Measurements from ENCODE around the gene MYCBP2.
A peak's percentile ranks its signal among the peaks of the same experiment; 100 is the strongest.
"Not testable (repeated sequence)": the region's sequence is repeated elsewhere in the genome, so short reads cannot be mapped to it uniquely, and the experiment has no call there.

Gene MYCBP2

GRCh38 chr13:77335543-77335942 lies 8.6 kb upstream of the MYCBP2 start:
- DNase-seq (ENCODE audit: low spot score): no peak

DNA sequence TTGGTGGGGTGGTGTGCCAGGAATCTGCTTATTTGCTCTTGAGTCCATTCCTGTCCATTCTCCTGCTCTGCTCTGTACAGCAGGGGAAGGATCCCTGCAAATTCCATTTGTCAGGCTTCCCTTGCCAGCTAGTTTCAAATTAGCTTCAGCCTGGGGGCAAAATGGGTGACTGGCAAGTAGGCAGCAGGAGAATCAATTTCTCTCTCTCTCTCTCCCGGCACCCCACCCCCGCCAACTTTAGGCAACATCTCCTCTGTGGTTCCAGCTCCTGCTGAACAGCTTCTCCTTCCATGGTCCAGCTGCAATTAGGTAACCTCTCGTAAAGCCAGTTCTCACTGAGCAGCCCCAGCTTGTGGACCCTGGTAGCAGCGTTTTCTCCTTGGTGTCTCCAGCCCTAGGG lies 6.7 kb upstream of the MYCBP2 start:
- DNase-seq (ENCODE audit: low spot score): no peak

DNA sequence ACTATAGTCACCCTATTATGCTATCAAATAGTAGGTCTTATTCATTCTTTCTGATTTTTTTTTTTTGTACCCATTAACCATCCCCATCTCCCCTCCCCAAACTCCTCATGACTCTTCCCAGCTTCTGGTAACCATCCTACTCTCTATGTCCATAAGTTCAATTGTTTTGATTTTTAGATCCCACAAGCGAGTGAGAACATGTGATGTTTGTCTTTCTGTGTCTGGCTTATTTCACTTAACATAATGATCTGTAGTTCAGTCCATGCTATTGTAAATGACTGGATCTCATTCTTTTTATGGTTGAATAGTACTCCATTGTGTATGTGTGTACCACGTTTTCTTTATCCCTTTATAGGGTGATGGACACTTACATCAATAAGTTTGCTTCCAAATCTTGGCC lies 4.5 kb upstream of the MYCBP2 start:
- DNase-seq (ENCODE audit: low spot score): no peak

DNA sequence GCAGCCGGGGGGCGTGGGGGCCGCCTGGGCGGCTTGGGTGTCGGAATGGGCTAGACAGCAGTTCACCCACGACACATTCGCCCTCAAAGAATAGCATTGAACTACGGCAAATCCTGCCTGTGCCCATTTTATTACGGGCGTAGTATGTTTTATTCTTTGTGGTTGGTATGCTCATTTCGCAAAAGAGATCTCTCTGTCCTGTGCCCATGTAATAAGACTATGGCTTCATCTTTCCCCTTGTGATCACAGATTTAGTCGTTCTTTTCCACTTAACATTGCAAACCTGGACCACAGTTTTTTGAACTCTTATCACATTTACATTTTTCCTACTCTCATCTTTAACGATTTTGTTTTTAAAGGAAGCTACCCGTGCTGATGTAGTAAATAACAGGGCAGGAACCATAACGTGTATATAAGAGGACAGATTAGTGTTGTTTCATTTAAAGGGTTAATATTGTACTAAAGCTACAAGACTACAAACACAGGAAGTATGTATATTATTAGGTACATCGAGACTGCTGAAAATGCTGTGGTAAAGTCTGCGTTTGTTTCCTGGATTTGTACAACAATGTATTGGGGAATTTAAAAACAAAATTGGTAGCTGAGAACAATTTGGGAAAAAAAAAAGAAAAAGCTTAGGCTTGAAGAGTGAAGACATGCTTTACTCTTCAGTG lies 3.2 kb upstream of the MYCBP2 start:
- no peak for DNase-seq (ENCODE audit: low spot score)

- DNase-seq (ENCODE audit: low spot score): peak; percentile 75
Measured at GRCh38 chr13:77329133-77329910, 2.4 kb upstream of the MYCBP2 start.

DNA sequence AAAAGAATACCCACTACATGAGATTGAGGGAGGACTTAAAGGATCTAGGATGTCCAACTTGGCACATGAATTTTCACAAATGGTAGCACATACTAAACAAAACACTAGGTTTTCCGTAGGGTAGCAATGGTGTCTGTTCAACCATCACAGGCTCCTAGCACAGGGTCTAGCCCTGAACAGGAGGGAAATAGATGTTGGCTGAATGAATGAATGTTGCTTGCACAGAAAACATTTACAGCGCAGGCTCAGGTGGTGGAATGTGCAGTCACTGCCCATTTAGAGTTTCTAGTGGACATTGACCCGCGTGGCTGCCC lies 1.9 kb upstream of the MYCBP2 start:
- DNase-seq (ENCODE audit: low spot score): no peak

DNA sequence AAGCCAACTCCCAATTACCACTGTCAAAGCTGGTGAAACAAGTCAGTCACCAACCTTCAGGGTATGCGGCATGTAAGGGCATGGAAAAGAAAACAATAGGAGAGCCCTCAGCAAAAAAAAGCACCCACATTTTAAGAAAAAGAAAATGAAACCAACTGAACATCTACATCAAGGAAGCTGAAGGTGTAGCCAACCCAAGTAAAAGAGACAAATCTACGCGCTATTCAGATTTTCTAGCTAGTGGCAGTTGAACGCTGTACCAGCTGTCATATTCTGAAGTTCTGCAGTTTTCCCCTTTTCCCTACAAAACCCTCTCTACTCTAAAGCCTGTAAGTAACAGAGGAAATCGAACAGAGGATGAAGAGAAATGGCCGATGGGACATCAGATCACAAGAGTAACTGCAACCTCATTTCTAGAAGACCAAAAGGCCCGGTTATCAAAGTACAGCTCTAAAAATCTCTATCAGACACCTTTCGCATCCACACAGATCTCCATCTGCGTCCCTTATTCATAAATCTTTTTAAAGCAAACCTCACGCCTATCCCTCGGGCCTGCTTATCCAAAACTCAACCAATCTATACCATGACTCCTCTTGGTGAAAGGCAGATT lies 1.4 kb downstream of the MYCBP2 start:
- DNase-seq (ENCODE audit: low spot score): no peak

- DNase-seq (ENCODE audit: low spot score): no peak
Measured at GRCh38 chr13:77323858-77324257, 3.0 kb downstream of the MYCBP2 start.

DNA sequence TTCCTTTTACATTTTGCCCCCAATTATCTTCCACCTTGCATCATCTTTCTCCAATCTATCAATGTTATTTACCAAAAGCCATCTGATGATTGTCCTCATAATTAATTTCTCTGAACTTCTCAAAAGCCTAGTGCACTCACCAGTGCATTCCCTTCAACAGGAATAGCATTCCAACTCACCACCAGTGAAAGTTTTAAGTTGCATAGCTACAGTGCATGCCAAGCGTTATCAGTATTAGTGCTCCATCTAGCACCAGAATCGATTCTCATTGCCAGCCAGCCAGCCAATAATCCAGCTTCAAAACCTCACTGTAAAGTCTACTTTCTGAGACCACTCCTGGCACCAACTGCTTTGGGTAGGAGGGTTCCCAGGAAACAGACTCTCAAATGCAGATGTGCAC lies 7.4 kb downstream of the MYCBP2 start:
- DNase-seq (ENCODE audit: low spot score): no peak

- no peak for DNase-seq (ENCODE audit: low spot score)
Measured at GRCh38 chr13:77318741-77319140, 8.2 kb downstream of the MYCBP2 start.

- DNase-seq (ENCODE audit: low spot score): no peak
Measured at GRCh38 chr13:77316430-77316829, 10.5 kb downstream of the MYCBP2 start.

DNA sequence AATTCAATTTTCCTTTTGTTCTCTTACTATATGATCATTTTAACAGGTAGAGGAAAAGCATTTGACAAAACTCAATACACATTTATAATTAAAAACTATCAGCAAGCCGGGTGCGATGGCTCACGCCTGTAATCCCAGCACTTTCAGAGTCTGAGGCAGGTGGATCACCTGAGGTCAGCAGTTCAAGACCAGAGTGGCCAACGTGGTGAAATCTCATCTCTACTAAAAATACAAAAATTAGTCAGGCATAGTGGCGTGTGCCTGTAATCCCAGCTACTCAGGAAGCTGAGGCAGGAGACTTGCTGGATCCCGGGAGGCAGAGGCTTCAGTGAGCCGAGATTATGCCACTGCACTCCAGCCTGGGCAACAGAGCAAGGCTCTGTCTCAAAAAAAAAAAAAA lies 11.4 kb downstream of the MYCBP2 start:
- not testable (repeated sequence) for DNase-seq (ENCODE audit: low spot score)

DNA sequence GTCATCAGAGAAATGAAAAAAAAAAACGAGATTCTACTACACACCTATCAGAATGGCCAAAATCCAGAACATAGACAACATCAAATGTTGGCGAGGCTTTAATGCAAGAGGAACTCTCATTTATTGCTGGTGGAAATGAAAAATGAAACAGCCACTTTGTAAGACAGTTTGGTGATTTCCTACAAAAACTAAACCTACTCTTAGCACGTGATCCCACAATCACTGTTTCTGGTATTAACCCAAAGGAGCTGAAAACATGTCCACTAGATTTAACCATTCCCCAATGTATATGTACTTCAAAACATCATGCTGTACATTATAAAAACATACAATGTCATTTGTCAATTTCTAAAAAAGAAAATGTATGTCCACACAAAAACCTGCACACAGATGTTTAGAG lies 13.0 kb downstream of the MYCBP2 start:
- DNase-seq (ENCODE audit: low spot score): no peak

DNA sequence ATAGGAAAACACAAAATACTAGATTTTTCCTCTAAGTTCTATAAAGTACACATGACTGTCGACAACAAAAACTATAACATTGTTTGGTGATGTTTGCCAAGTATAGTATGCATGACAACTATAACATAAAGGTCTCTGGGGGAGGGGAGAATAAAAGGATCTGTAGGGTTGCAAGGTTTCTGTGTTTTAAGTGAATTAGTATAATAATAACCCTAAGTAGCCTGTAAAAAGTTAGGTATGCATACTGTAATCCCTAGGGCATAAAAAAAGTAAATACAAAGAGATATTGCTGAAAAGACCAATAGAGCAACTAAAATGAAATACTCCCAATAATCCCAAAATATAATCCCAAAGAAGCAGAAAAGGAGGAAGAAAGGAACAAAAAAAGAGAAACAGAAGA lies 14.6 kb downstream of the MYCBP2 start:
- DNase-seq (ENCODE audit: low spot score): no peak

DNA sequence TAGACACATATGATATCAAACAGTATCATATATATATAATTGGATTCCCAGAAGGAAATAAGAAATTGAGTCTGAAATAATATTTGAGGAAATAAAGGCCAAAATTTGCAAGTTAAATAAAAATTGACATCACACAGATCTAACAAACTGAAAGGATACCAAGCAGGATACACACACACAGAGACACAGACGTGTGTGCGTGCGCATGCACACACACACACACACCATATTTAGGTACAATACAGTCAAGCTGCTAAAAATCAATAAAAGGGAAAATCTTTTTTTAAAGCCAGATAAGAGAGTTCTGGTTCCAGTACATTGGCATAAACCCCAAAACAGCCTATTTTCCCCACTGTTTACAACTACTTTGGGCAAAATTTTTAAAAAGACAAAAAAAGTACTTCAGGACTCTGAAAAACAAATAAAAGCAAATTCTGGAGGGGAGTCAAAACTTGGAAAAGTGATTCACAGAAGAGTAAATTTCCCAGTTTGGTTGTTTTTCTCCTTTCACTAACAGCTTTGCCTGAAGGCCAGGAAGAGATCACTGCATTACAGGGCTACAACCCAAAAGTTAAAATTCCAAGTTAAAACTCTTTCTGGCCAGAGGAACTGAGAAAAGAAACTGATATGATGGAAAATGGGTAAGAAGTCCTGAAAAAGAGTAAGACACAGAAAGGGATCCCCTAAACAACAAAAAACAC lies 16.2 kb downstream of the MYCBP2 start:
- no peak for DNase-seq (ENCODE audit: low spot score)

GRCh38 chr13:77310161-77310560 lies 16.7 kb downstream of the MYCBP2 start:
- DNase-seq (ENCODE audit: low spot score): no peak

- no peak for DNase-seq (ENCODE audit: low spot score)
Measured at GRCh38 chr13:77309254-77309653, 17.6 kb downstream of the MYCBP2 start.

DNA sequence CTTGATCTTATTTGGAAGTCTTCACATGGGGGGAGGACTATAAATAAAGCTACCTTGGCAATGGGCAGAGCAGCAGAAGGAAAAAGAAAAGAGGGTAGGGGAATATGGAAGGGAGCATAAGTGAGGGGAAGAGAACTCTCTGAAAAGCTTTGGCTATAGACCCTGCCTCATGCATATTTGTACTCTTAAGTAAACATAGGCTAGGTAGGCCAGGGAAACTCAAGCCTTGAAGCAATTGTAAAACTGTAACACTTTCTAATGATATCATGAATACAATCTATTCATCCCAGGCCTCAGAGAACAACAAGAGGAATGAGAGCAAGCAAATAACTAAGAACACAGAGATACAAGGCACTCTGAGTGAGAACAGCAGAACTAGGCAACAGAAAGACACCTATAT lies 20.4 kb downstream of the MYCBP2 start:
- no peak for DNase-seq (ENCODE audit: low spot score)

GRCh38 chr13:77305266-77305665 lies 21.6 kb downstream of the MYCBP2 start:
- DNase-seq (ENCODE audit: low spot score): no peak

GRCh38 chr13:77300176-77301037 lies 26.5 kb downstream of the MYCBP2 start:
- no peak for DNase-seq (ENCODE audit: low spot score)

DNA sequence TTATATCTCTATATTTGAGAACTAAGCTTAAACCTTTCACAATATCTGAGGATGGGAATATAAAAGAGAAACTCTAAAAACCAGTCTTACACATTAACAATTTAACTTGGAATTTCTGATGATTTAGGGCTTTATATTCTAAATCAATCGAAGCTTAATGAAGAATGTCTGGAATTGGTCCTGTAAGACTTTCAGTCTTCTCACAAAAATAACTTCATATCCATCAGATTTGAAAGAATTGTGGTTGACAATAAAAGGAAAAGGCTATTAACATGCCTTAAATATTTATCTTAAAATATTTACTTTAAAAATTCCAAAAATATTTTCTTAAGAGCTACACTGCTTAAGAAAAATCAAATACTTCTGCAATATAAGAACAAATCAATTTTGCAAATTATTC lies 27.3 kb downstream of the MYCBP2 start:
- DNase-seq (ENCODE audit: low spot score): no peak

- no peak for DNase-seq (ENCODE audit: low spot score)
Measured at GRCh38 chr13:77298426-77298825, 28.5 kb downstream of the MYCBP2 start.

Data from HuH-7.5 (cell line).